HG02885 (cell line): Measurements from ENCODE around the gene PIP5K1A.

Source experiments
- ATAC-seq: cut with Tn5 transposase; IDR thresholded peaks from one replicate; pipeline ENCODE4 v1.9.1; 2021; ENCODE audit warnings: mild to moderate bottlenecking; ENCODE audit not compliant: unreplicated experiment, poor library complexity

The PIP5K1A gene

GRCh38 chr1:151286619-151287340 lies 88.4 kb downstream of the PIP5K1A start:
- no peak for ATAC-seq

- no peak for ATAC-seq
These were observed 89.0 kb downstream of the PIP5K1A start for GRCh38 chr1:151287341-151287699.

GRCh38 chr1:151287767-151288500 lies 89.6 kb downstream of the PIP5K1A start:
- ATAC-seq: no peak

GRCh38 chr1:151288502-151288901 lies 90.2 kb downstream of the PIP5K1A start:
- no peak for ATAC-seq

GRCh38 chr1:151289080-151289935 lies 91.0 kb downstream of the PIP5K1A start:
- no peak for ATAC-seq

- ATAC-seq: no peak
These were observed 91.8 kb downstream of the PIP5K1A start for GRCh38 chr1:151289991-151290708.

- ATAC-seq: no peak
These were observed 92.5 kb downstream of the PIP5K1A start for GRCh38 chr1:151290709-151291303.

GRCh38 chr1:151292207-151293030 lies 94.1 kb downstream of the PIP5K1A start:
- ATAC-seq: no peak

GRCh38 chr1:151293093-151293492 lies 94.7 kb downstream of the PIP5K1A start:
- no peak for ATAC-seq

- ATAC-seq: no peak
These were observed 96.5 kb downstream of the PIP5K1A start for GRCh38 chr1:151294742-151295462.
